NCI-H748 treated with DMSO at 0.1 percent for 48 hours (cell line): ENCODE measurements around the gene KRT85.
"Not testable (repeated sequence)": the region's sequence is repeated elsewhere in the genome, so short reads cannot be mapped to it uniquely, and the experiment has no call there.

ENCODE experiments used
- DNase-seq: peaks from one replicate; lab custom pipeline; 2025; lab: John Stamatoyannopoulos, UW

Gene KRT85

DNA sequence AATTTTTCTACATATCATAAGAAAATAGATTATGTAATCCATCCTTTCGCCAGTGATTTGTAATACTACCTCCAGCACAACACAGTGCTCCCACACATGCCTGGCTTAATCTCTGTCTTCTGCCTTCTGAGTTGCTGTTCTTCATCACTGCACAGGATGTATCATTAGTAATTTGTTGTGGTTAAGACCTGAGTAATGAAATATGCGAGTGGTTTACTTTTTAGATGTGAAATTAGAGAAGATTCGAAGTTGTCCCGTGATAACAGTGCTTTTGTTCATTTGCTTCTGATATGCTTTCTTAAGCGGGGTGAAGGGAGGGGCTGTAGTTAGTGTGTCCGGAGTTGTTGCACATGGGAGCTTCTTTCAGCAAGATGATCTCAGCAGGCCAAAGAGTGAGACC is 18.1 kb downstream of the KRT85 start:
- DNase-seq: no peak

DNA sequence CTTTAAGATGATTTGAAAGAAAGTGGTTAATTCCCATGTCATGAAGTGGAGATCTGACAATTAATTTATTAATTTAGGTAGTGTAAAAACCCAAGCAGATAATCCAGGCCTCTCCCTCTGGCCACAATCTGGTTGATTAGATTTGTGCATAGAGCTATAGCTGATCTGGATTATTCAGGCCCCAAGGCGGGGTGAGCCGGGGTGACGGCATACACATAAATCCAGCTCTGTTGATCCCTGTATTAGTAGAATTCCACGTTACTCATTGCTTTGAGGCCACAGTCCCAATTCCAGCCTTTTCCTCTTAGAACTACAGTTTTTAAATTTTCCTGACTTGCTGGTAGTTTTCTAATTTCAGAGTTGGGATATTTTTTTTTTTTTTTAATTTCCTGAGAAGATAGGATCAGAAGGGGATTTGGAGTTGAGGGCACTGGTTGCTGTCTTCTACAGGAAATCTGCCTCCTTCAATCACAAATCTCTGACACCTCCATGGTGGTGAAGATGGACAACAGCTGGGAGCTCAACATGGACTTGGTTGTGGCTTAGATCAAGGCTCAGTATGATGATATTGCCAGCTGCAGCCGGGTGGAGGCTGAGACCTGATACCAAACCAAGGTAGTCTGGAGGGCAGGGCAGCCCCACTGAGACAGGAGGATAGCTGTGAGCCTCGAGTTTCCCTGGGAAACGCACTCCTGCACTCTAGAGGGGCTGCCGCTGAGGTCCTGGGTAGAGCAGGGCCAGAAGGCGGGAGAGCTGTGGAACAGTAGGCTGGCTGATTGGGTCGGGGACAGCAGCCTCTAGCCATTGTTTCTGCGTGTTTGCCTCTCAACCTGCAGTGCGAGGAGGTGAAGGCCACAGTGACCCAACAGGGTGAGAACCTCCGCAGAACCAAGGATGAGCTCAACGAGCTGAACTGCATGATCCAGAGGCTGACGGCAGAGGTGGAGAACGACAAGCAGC is 19.4 kb downstream of the KRT85 start:
- DNase-seq: no peak

DNA sequence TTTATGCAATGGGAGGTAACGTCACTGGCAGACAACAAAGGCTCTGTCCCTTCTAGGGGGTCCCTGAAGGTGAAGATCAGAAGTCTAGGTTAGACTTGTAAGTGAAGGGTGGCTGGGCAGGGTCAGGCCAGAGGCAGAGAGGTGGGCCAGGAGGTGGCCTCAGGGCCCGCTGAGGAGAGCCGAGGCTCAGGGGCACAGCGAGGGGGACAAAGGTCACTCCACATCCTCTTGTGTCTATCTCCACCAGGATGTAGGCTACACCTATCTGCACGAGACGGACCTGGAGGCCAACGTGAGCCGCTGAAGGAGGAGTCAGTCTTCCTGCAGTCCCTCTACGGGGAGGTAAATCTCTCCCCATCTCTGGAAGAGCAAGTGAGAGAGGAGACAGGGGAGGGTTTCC is 20.3 kb downstream of the KRT85 start:
- DNase-seq: no peak

DNA sequence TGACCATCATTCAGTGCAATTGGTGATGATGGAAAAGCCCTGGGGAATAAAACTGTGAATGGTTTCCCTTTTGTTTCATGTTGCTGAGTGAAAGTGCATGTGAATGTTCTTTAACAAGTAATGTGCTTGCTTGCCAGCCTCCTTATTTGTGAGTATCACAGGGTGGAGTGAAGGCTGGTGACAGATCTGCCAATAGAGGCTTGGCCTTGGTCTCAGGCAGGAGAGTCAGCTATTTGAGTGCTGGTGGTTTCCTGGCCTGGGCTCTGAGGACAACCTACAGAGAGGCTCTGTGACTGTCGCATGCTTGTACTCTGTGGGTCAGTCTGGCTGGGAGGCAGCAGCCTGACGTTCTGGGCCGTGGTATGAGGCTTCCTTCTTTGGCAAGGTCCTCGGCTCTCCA is 20.7 kb downstream of the KRT85 start:
- DNase-seq: no peak

DNA sequence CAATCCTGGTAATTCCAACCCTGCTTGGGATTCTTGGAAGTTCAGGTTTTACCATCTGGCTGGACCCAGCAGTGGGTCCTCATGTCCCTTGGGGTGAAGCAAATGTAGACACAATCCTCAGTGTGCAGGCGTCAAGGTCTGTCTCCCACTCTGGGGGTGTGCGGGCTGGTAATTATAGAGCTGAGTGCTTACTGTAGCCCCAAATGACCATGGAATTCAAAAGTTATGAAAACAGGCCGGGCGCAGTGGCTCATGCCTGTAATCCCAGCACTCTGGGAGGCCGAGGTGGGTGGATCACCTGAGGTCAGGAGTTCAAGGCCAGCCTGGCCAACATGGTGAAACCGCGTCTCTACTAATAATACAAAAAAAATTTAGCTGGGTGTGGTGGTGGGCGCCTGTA is 22.2 kb downstream of the KRT85 start:
- DNase-seq: not testable (repeated sequence)

DNA sequence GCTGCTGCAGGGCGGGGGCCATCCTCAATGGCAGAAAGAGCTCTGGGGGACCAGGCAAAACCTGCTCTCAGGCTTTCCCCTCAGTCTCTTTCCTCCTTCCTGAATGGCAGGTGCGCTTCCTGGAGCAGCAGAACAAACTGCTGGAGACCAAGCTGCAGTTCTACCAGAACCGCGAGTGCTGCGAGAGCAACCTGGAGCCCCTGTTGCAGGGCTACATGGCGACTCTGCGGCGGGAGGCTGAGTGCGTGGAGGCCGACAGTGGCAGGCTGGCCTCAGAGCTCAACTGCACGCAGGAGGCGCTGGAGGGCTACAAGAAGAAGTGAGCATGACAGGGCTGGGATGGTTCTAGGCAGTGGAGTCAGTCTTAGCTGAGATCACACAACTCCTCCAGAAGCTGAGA is 23.2 kb downstream of the KRT85 start:
- no peak for DNase-seq

DNA sequence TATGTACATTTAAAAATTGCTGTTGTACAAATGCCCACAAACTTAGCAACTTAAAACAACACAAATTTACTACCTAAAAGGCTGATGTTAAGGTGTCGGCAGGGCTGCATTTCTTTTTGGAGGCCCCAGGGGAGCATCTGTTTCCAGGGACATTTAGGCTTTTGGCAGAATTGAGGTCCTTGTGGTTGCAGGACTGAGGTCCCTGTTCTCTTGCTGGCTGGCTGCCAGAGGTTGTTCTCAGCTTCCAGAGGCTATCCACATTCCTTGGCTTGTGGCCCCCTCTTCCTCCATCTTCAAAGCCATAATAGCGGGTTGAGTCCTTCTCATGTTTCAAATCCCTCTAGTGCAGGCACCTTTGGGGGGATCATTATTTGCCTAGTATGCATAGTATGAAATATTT is 23.7 kb downstream of the KRT85 start:
- DNase-seq: no peak

DNA sequence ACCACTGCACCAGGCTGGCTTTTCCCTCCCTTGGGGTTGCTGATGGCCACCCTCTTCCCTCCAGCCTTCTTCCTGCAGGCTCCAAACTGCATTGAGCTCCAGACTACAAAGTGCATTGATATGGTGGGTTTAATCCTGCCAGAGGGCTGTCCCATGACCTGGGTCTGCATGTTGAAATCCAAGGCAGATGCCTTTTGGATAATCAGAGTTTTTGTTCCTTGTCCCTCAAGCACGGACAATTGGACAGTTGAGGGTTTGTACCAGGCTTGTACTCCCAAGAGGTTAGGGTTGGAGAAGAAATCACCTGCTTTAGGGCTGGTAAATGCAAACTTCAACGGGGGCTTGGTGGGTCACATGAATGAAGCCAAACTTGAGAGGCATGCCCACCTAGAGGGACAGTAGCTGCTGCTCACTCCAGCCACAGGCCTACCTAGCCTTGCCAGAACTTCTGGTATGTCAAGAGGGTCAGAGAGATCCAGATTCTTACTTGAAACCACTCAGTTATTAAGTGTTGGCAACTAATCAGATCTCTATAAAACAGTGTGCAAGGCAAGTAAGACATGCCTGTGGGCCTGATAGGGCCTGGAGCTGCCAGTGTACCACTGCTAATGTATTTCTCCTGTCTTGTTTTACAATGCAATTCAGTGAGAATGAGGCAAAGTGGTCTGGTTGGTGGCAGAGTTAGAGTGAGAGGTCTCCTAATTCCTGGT is 24.3 kb downstream of the KRT85 start:
- DNase-seq: no peak

DNA sequence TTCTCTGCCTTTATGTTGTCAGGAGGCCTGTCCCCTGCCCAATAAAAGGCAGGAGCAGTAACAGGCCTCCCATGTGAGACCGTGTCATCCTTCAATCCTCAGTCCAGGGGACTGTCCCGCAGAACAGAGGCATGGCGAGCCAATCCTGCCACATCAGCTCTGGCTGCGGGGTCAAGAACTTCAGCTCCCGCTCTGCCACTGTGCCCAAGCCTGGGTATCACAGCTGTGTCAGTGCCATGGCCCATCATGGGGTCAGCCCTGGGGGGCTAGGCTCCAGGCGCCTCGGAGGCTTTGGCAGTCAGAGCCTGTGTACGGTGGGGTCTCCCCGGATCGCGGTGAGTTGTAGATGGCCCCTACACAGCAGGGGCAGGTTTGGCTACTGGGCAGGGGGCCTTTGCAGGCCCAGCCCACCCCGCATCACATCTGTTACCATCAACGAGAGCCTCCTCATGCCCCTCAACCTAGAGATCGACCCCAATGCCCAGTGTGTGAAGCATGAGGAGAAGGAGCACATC is 26.2 kb downstream of the KRT85 start:
- no peak for DNase-seq

DNA sequence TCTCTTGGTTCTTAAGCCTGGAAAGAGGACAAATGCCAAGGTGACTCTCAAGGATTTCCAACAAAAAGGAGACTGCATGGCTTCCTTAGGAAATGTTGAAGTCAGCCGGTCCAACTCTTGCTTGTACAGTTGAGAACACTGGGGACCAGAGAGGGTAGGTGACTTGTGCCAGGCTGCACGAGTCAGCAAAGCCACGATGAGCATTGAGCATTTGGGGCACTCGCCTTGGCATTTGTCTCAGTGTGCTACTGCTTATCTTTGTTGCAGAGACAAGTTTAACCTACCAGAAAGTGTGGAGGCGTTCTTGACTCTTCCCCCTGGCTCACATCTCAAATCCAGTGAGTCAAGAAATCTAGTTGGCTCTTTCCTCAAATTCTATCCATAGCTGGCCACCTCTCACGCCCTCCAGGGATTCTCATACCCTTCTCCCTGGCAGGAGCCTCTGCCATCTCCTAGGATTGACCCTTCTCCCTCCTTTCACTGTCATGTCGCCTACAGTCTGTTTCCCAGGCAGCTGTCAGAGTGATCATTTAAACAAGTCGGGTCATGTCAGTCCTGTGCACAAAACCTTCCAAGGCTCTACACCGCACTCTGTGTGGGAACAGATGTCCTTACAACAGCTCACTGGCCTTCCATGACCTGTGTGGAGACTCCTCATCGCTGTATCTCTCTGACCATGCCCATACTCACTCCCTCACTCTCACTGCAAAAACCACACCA is 28.9 kb downstream of the KRT85 start:
- no peak for DNase-seq

DNA sequence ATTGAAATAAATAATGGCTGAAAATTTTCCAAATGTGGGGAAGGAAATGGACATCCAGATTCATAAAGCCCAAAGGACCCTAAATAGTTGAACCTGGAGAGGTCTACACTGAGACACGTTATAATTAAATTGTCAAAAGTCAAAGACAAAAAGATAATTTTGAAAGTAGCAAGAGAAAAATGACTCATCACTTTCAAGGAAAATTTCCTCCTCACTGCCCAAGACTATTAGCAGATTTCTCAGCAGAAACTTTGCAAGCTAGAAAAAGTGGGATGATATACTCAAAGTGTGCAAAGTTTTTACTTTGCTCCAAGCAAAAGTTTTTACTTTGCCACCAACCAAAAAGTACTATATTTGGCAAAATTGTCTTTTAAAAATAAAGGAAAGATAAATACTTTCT is 30.2 kb downstream of the KRT85 start:
- no peak for DNase-seq

DNA sequence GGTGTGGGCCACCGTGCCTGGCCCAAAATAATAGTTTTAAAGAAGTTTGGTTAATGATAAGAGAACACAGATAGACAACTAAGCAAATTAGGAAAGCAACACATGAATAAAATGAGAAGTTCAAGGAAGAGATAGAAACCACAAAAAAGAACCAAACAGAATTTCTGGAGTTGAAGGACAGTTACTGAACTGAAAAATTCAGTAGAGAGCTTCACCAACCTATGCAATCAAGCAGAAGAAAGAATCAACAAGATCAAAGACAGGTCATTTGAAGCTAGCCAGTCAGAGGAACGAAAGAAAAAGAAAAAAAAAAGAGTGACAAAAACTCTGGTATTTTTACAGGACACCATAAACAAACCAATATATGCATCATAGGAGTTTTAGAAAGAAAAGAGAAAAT is 30.6 kb downstream of the KRT85 start:
- DNase-seq: no peak

DNA sequence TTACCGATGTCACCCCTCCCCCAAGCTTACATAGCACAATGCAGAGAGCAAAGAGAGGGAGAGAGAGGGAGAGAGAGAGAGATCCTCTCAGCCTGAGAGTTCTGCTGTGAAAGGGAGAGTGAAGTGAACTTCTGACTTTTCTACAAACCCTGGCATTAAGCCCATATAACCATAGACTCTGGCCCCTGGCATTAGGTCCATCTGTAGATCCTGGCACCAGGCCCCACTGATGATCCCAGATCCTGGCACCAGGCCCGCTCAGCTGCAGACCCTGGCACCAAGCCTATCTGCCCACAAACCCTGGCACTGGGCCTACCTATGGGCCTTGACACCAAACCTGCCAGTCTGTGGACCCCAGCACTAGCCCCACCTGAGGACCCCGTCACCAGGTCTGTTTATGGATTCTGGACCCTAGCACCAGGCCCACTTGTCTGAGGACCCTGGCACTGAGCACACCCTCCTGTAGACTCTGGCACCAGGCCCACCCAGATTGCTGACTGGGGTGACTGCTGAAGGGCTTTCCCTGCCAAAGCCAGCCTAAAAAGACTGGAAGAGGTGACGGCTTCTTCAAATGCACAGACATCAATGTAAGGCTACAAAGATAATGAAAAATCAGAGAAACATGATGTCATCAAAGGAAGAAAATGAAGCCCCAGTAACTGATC is 31.6 kb downstream of the KRT85 start:
- DNase-seq: no peak

DNA sequence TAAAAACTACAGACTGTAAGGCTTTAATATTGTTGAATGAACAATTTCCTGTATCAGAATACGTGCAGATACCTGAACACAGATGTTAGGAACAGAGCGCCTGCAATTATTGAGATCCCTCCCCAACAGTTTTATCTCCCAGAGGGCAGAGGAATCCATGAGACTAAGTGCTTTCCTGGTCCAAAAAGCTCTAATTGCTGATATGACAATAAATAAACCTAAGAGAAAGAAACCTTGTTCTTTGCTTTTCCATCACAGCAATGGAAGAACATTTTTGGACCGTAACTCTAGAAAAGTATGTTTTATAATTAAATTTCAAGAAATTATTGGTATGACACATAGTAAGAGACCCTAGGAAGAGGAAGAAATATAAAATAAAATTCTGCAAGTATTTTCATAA is 33.1 kb downstream of the KRT85 start:
- DNase-seq: no peak

DNA sequence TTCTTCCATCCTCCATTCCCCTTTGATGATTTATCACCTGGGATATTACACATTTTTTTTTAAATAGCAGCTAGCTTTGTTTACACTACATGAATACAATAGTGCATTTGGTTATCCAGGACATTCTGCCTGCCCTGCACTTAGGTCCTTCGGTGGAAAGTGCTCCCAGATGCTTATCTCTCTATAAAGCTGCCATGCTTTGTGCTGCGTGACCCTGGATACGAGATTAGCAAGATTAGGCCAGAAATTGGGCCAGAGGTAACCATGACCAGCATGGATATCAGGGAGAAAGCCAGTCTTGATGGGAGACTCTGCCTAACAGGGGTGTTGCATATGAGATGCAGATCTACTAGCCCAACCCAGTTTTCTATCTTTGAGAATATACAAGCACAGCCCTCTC is 34.0 kb downstream of the KRT85 start:
- no peak for DNase-seq

DNA sequence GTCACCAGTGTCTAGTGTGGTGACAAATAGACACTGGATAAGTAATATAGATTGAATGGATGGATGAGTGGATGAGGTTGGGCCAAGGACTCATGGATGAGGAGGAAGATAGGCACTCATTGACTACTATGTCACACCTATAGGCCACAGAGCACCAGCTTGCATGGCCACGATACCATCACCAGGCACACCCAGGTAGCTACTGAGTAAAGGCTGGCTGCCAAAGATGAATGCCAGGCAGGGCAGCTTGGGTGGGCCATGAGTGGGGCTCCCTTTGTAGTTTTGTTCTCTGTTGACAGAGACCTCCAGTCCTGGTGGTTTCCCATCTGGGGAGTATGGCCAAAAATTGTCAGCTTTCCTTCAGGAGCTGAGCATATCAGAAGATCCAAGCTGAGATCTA is 34.9 kb downstream of the KRT85 start:
- no peak for DNase-seq

DNA sequence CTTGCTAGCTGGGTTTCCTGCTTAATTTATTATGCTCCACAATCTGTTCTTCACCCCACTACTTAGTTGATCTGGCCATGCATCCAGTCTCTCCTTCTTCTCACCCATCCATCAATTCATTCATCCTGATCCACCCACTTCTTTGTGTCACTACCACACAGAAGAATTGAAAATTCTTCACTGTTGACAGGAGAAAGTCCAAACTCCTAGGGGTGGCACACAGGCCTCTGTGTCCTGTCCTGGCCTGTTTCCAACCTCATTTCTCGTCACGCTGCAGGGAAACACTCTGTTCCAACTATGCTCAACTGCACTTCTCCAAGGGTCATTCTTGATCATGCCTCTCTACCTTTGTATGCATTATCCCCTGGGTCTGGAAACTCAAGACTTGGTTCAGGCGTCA is 35.4 kb downstream of the KRT85 start:
- no peak for DNase-seq

DNA sequence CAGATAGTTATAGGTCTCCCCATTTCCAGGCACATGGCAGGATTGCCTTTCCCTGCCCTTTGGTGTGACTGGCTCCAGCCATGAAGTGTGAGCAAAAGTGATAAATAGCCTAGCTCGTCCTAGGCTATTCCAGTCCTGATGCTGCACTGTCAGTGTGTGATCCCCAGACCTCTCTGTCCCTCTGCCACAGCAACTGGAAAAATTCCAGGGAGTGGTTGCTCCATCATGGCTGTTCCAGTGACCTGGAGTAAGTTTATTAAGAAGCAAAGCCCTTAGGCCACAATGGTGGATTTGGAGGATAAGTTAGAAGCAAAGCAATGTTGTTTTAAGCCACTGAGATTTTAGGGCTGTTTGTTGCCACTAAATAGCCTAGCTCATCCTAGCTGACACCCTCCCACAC is 36.2 kb downstream of the KRT85 start:
- DNase-seq: no peak

DNA sequence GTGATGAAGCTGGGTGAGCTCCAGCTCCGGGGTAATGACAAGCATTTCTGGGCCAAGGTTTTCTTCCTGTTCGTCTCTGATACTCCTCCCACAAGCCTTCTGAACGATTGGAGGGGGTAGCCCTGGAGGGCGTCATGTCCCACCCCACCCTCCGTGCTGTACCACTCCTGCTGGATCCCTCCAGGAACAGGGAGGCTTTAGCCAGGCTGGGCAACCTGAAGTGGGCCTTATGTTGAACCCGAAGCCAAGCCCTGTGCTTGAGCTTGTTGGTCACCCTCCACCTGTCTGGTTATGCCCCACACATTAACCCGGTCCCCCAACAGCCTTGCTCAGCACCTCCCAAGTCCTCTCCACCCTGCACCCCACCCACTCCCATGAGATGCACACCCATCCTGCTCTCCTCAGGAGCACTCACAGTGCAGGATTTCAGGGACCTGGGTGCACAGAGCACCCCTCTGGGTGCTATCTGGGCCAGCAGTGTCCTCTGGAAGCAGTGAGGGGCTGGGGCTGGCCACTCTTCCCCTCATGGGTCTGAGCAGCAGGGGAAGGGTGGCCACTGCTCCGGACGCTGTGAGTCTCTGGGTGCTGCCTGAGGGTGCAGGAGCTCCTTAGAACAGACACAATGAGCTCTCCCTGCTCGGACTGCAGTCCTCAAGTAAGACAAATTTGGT is 39.3 kb downstream of the KRT85 start:
- no peak for DNase-seq

DNA sequence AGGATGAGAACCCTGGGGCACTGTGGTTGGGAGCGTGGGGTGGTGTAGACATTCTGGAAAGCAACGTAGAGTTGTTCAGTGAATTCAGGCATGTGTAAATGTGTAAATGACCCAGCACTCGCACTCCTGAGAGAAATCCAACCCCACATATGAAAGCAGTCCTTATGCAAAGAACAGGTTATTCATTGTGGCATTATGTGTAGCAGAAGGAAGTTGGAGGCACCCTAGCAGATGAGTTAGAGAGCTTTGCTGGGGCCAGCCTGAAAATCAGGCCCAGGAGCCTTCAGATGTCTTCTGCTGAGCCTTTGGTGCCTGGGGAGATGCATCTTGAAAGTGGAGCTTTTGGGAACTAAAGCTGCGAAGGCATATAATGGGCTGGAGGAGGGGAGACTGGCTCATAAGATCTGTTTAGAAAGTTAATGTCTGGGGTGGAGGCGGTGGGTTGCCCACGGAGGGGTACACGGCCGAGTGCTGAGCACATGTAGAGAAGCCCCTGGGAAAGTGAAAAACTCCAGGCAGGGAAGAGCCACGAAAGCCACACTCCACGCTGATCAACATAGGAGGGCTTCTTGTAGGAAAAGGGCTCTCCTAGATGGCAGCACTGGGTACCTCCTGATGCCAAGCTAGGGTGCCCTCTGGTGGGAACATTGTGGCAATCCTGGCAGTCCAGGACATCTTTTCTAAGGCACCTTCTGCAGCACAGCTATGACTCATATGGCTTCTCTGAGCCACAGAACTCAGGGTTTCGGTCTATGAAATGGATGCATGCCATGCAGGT is 40.0 kb downstream of the KRT85 start:
- peak; percentile 74 for DNase-seq

DNA sequence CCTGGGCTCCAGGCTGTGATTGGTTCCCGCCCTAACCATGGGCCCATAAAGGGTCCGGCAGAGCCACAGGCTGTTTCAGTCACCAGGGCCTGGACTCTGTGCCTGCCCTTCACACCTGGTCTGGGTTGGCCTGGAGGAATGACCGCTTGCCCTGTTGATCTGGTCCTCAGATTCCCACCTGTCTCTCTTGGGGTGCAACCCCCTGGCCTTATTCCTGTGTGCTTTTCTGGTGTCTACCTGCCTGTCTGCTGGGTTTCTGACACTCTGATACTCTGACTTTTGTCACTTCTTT is 43.2 kb downstream of the KRT85 start:
- DNase-seq: no peak
